ENCODE results near the gene SLC1A5. TPM values are rescaled to one million over a fixed set of nuclear protein-coding genes. Genes with fewer than 3 reads are reported as not detected.
A peak's percentile ranks its signal among the peaks of the same experiment; 100 is the strongest.

The SLC1A5 gene
- total and polyA plus RNA-seq, 2 donors (not counting 1 experiment from before 2014, with no cell fraction given): 107 to 281 TPM

- DNase-seq (ENCODE audit: low read depth in 2 of 2): no peak
- Histone ChIP-seq H3K4me3 (replicated peaks in 1 of 4; ENCODE audit: control extremely low read depth in 1 of 4, insufficient read depth in 1 of 4, low read depth in 3 of 4, low read length in 4 of 4) (no peak overlapping the region), H3K36me3 (ENCODE audit: control insufficient read depth, insufficient read depth, low read length) (peaks cover 10% of the 10 kb centered on the region), H3K9me3 (ENCODE audit: control insufficient read depth, insufficient read depth, low read depth, low read length) (no peaks in the 10 kb centered on the region), H3K4me2 (ENCODE audit: extremely low read depth, insufficient read depth, low read length) (no peak overlapping the region), H3K9ac (ENCODE audit: insufficient read depth, low read length) (no peak overlapping the region), H3K4me1 (ENCODE audit: control insufficient read depth, extremely low read depth, insufficient read depth, low read length) (peaks cover 12% of the 10 kb centered on the region), H2AFZ (ENCODE audit: low read length) (no peak overlapping the region), H4K20me1 (ENCODE audit: control insufficient read depth, extremely low read depth, insufficient read depth, low read length) (no peaks in the 10 kb centered on the region), H3K27ac (ENCODE audit: insufficient read depth, low read length) (peak overlapping the region; percentile 68), H3K79me2 (ENCODE audit: control insufficient read depth, insufficient read depth, low read length) (no peaks in the 10 kb centered on the region), H3K27me3 (ENCODE audit: control insufficient read depth, insufficient read depth, low read length) (no peaks in the 10 kb centered on the region)
- TF ChIP-seq EZH2 (IDR thresholded peaks at IDR 0.05; ENCODE audit: low read length, missing control alignments) (no peak), CTCF (conservative IDR thresholded peaks at IDR 0.05 in 1 of 2, IDR thresholded peaks at IDR 0.05 in 1 of 2; ENCODE audit: low read depth in 1 of 2, low read length in 2 of 2) (no peak)
These were observed 28.0 kb downstream of the SLC1A5 start for GRCh38 chr19:46760363-46760762.

- TF ChIP-seq EZH2 (IDR thresholded peaks at IDR 0.05; ENCODE audit: low read length, missing control alignments) (no peak), CTCF (conservative IDR thresholded peaks at IDR 0.05 in 1 of 2, IDR thresholded peaks at IDR 0.05 in 1 of 2; ENCODE audit: low read depth in 1 of 2, low read length in 2 of 2) (no peak)
- Histone ChIP-seq H3K4me3 (replicated peaks in 1 of 4; ENCODE audit: control extremely low read depth in 1 of 4, insufficient read depth in 1 of 4, low read depth in 3 of 4, low read length in 4 of 4) (no peak overlapping the region), H4K20me1 (ENCODE audit: control insufficient read depth, extremely low read depth, insufficient read depth, low read length) (no peaks in the 10 kb centered on the region), H3K9me3 (ENCODE audit: control insufficient read depth, insufficient read depth, low read depth, low read length) (no peaks in the 10 kb centered on the region), H3K36me3 (ENCODE audit: control insufficient read depth, insufficient read depth, low read length) (peaks cover 10% of the 10 kb centered on the region), H3K9ac (ENCODE audit: insufficient read depth, low read length) (no peak overlapping the region), H2AFZ (ENCODE audit: low read length) (no peak overlapping the region), H3K4me1 (ENCODE audit: control insufficient read depth, extremely low read depth, insufficient read depth, low read length) (peaks cover 14% of the 10 kb centered on the region), H3K27ac (ENCODE audit: insufficient read depth, low read length) (peak overlapping the region; percentile 66), H3K79me2 (ENCODE audit: control insufficient read depth, insufficient read depth, low read length) (no peaks in the 10 kb centered on the region), H3K27me3 (ENCODE audit: control insufficient read depth, insufficient read depth, low read length) (no peaks in the 10 kb centered on the region), H3K4me2 (ENCODE audit: extremely low read depth, insufficient read depth, low read length) (no peak overlapping the region)
- DNase-seq (ENCODE audit: low read depth in 2 of 2): peak; percentile 70 to 84
These were observed 28.5 kb downstream of the SLC1A5 start for GRCh38 chr19:46759817-46760333.

- no peak overlapping the region for H3K9ac ChIP-seq (ENCODE audit: insufficient read depth, low read length)
These were observed 29.2 kb downstream of the SLC1A5 start for GRCh38 chr19:46759206-46759605.

More at GRCh38 chr19:46759206-46759605, 29.2 kb downstream of the SLC1A5 start:
- DNase-seq (ENCODE audit: low read depth in 2 of 2): no peak
- H3K4me2 ChIP-seq (ENCODE audit: extremely low read depth, insufficient read depth, low read length): no peak overlapping the region
- no peak for TF ChIP-seq CTCF (conservative IDR thresholded peaks at IDR 0.05 in 1 of 2, IDR thresholded peaks at IDR 0.05 in 1 of 2; ENCODE audit: low read depth in 1 of 2, low read length in 2 of 2)
- TF ChIP-seq EZH2 (IDR thresholded peaks at IDR 0.05; ENCODE audit: low read length, missing control alignments): no peak
- no peak overlapping the region for H3K4me3 ChIP-seq (replicated peaks in 1 of 4; ENCODE audit: control extremely low read depth in 1 of 4, insufficient read depth in 1 of 4, low read depth in 3 of 4, low read length in 4 of 4)
- peaks cover 14% of the 10 kb centered on the region for H3K4me1 ChIP-seq (ENCODE audit: control insufficient read depth, extremely low read depth, insufficient read depth, low read length)
- peak overlapping the region; percentile 66 for H3K27ac ChIP-seq (ENCODE audit: insufficient read depth, low read length)
- H4K20me1 ChIP-seq (ENCODE audit: control insufficient read depth, extremely low read depth, insufficient read depth, low read length): no peaks in the 10 kb centered on the region
- H2AFZ ChIP-seq (ENCODE audit: low read length): no peak overlapping the region
- H3K9me3 ChIP-seq (ENCODE audit: control insufficient read depth, insufficient read depth, low read depth, low read length): no peaks in the 10 kb centered on the region
- H3K27me3 ChIP-seq (ENCODE audit: control insufficient read depth, insufficient read depth, low read length): no peaks in the 10 kb centered on the region
- no peaks in the 10 kb centered on the region for H3K79me2 ChIP-seq (ENCODE audit: control insufficient read depth, insufficient read depth, low read length)
- H3K36me3 ChIP-seq (ENCODE audit: control insufficient read depth, insufficient read depth, low read length): peaks cover 10% of the 10 kb centered on the region
